Measurements from ENCODE around the gene PRKD1.

The PRKD1 gene

GRCh38 chr14:29587761-29588470 lies 339.7 kb downstream of the PRKD1 start:
- DNase-seq = no peak

GRCh38 chr14:29587046-29587445 lies 340.6 kb downstream of the PRKD1 start:
- no peak for DNase-seq

GRCh38 chr14:29584992-29585391 lies 342.7 kb downstream of the PRKD1 start:
- peak; percentile 75 for DNase-seq

- DNase-seq = no peak
These were observed 346.9 kb downstream of the PRKD1 start for GRCh38 chr14:29580763-29581162.

- no peak for DNase-seq
These were observed 347.8 kb downstream of the PRKD1 start for GRCh38 chr14:29579838-29580237.

- no peak for DNase-seq
These were observed 350.7 kb downstream of the PRKD1 start for GRCh38 chr14:29576927-29577326.

- DNase-seq = no peak
These were observed 358.5 kb downstream of the PRKD1 start for GRCh38 chr14:29569194-29569593.

GRCh38 chr14:29566194-29566593 lies 361.5 kb downstream of the PRKD1 start:
- no peak for DNase-seq

GRCh38 chr14:29558516-29558915 lies 369.1 kb downstream of the PRKD1 start:
- peak; percentile 12 for DNase-seq

GRCh38 chr14:29554335-29554734 lies 373.3 kb downstream of the PRKD1 start:
- no peak for DNase-seq

- no peak for DNase-seq
These were observed 374.2 kb downstream of the PRKD1 start for GRCh38 chr14:29553427-29553826.

GRCh38 chr14:29548948-29549370 lies 378.7 kb downstream of the PRKD1 start:
- peak; percentile 72 for DNase-seq

GRCh38 chr14:29545714-29546113 lies 381.9 kb downstream of the PRKD1 start:
- DNase-seq = no peak

- peak; percentile 18 for DNase-seq
These were observed 390.6 kb downstream of the PRKD1 start for GRCh38 chr14:29536886-29537511.

GRCh38 chr14:29529418-29529817 lies 398.2 kb downstream of the PRKD1 start:
- DNase-seq = no peak

GRCh38 chr14:29528889-29529288 lies 398.8 kb downstream of the PRKD1 start:
- no peak for DNase-seq

GRCh38 chr14:29527286-29527685 lies 400.4 kb downstream of the PRKD1 start:
- no peak for DNase-seq

Data from fibroblast of skin of scalp (primary cell).